C4-2B (cell line): ENCODE results near the gene CABLES2.

Experiments used
- CTCF ChIP-seq: fragments of 450-650 bp; conservative IDR thresholded peaks from 2 replicates; pipeline ENCODE4 v1.5.1; 2017; ENCODE audit warnings: mild to moderate bottlenecking
- ZFX ChIP-seq: fragments of 450-650 bp; IDR thresholded peaks from 2 replicates; pipeline ENCODE4 v1.6.1; 2017

GRCh38 chr20:62348604-62349003, 58.5 kb downstream of the CABLES2 start:
- no peak for TF ChIP-seq CTCF
- no peak for TF ChIP-seq ZFX
